GM21447 (cell line): Measurements from ENCODE around the gene SGIP1.
"Not testable (repeated sequence)": the region's sequence is repeated elsewhere in the genome, so short reads cannot be mapped to it uniquely, and the experiment has no call there.

ENCODE experiments used
- ATAC-seq: cut with Tn5 transposase; IDR thresholded peaks from one replicate; pipeline ENCODE4 v1.9.1; 2021; ENCODE audit not compliant: unreplicated experiment

The SGIP1 gene

GRCh38 chr1:66552287-66552686 is 18.3 kb downstream of the SGIP1 start:
- no peak for ATAC-seq

- ATAC-seq = no peak
Measured at GRCh38 chr1:66552829-66553228, 18.9 kb downstream of the SGIP1 start.

DNA sequence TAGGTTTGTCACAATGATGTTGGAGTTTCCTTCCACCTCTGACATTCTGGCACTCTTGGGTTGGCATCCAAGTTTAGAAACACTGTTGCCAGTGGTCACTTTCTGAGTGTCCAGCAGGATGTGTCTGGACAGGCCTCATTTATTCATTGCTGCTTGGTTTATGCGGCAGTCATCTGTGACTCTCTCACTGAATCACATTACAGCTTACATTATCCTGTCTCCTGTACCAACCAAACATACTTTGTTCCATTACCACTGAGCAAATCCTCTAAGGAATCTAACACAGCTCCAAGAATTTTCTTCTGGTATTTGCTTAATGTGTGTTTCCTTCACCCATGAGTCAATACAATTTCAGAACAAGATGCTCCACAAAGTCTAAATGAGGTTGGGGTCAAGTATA is 19.9 kb downstream of the SGIP1 start:
- no peak for ATAC-seq

DNA sequence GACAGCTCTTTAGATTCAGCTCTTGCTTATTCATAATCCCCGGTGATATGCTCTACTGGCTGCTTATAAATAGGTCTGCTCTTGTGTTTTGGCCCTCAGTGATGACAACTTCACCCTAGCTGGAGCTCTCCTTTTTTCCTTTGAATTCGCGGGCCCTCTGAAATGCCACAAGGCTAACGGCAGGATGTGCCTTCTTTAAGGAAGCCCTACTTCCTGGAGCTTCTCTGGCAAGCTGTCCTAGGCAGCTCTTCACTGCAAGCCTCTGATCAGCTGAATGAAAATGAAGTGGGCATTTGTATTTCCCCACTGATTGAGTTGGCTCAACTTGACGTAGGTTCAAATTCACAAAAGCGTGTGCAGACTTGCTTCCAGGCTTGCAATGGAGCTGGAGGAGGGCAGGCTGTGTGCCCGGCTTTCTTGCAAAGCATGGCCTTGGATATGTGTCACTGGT is 22.2 kb downstream of the SGIP1 start:
- no peak for ATAC-seq

DNA sequence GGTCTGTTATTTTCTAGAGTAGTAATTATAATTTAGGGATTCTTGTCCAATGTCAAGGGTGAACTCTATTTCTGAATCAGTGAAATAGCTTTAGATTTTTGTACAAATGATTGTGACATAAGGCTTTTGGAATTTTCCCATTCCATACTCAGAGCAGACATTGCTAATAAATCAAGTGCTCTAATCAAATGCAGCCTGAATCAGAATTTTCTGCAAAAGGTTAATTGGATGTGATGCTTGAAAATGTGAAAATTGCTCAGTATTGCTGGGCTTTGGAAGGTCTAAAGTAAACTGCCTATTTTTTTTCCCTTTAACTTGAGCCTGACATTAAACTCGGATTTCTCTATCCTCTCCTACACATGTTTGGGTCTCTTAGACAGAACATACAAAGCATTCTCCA is 23.2 kb downstream of the SGIP1 start:
- ATAC-seq = no peak

DNA sequence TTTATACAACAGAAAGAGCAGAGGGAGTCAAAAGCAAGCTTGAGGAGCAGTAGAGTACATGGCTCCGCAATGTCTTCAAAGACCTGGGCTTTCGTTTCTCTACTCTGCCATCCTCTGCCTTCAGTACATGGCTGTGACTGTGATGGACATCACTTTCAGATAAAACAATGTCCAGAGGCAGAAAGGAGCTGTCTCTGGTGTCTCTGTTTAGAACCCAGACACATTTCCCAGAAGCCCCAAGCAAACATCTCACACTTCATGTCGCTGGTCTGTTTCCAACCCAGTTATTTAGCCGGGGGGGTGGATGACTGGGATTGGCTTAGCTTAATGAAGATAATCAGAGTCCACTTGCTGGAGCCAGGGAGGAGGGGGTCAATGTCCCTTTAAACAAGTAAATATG is 25.6 kb downstream of the SGIP1 start:
- ATAC-seq = no peak

DNA sequence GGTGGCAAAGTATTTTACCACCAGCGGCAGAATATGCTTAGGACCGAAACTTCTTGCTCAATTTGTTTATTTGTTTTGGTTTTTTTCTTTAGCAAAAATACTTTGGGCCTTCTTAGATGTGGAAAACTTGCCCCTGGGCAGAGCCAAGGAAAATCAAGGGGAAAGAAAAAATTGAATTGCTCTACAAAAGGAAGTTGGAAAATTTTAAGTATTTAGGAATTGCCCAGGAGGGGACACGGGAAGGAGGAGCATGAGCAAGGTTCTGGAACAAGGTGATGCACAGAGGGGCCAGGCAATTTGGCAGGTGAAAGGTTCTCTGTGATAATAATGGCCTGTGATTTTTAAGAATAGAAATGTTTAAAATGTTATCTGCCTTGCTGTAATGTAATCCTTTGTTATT is 28.6 kb downstream of the SGIP1 start:
- no peak for ATAC-seq

GRCh38 chr1:66563094-66563800 is 29.3 kb downstream of the SGIP1 start:
- no peak for ATAC-seq

DNA sequence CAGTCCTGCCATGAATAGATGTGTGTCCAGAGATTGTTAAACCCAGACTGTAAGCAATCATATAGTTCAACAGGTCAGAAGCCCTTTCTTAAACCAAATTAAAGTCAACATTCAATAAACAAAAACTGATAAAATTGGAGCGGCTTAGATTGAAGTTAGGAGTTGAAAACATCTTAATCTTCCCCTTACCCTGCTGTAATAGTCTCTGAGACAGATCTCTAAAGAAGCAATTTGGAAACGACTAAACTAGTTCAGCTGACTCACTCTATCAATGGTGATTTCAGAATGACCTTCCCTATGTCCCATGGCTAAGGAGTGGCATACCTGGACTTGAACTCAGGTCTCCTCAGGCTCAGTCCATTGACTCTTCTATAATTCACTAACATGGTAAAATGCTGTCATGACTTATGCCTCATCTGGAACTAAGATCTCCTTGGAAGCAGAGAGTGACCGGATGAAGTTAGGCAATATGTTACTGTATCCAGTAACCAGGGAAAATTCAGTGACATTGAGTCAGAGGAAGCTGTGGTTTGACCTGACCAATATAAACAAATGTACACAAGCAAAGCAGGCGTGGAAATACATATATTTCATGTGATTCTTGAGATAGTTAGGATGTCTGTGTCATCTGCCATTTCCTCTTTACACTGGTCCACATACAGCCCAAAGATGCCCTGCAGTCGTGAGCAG is 30.1 kb downstream of the SGIP1 start:
- ATAC-seq = no peak

DNA sequence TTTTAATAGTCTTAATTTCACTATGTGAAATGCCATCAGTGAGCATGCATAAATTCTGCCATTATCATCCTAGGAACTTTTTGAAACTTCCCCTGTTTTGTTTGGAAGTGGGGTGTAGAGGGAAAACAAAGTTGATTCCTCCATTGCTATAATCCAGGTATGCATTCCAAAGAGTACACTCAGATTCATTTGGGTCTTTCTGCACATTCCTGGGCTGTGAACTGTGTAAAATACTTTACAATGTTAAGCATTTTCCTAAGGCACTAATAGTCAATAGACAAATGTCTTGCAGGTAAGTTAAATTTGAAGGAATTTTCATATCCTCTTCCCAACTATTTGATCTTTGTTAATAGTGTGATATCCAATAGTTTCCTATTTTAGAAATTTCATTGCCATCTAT is 36.2 kb downstream of the SGIP1 start:
- ATAC-seq = no peak

GRCh38 chr1:66571789-66572188 is 37.8 kb downstream of the SGIP1 start:
- no peak for ATAC-seq

- no peak for ATAC-seq
Measured at GRCh38 chr1:66575739-66576138, 41.8 kb downstream of the SGIP1 start.

DNA sequence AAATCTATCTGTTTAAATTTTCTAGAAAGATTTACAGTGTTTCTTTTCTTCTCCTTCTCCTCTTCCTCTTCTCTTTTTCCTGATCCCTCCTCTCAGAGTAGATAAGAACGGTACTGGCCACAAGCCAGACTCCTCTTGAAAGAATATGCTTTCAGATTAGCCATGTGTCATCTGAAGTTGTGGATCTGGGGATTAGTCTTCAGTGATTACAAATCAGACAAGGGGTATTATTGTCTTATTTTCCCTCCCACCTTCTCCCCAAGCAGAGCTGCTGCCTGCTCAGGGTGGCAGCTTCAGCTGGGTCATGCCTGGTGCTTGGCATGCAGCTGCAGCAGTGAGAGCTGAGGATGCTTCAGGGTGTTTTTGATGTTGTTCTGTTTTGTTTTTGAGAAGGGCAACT is 42.7 kb downstream of the SGIP1 start:
- no peak for ATAC-seq

- no peak for ATAC-seq
Measured at GRCh38 chr1:66578841-66579240, 44.9 kb downstream of the SGIP1 start.

DNA sequence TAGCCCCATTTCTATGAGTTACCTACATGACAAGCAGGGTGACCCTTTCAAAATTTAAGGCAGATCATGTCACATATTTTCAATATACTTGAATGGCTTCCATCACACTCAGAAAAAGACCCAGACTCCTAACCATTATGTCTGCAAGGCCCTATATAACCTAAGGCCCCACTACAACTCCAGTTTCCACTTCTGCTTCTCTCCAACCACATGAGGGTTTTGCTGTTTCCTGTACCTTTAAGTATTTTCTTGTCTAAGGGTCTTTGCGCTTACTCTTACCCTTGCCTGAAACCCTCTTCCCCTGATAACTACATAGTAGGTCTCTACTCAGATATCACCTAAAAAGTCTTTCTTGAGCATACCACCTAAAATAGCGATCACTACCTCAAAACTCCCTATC is 46.1 kb downstream of the SGIP1 start:
- ATAC-seq = no peak

GRCh38 chr1:66583021-66583420 is 49.1 kb downstream of the SGIP1 start:
- no peak for ATAC-seq

DNA sequence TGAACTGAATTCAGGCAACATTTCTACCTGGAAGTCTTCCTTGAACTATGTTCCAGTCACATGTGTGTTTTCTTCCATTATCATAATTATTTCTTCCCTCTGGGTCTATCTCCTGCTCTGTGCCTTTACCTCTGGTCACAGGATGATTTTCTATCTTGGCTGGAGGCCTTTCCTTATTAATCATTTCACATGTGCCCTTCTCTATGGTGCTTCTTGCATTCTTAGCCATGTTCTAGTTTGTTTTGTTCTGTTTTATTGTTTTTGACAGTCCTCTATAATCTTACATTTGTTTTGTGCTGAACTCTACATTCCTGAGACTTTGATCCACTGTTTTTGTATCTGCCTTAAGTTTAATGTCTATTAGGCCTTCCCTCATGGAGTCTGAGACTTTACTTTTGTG is 51.0 kb downstream of the SGIP1 start:
- no peak for ATAC-seq

DNA sequence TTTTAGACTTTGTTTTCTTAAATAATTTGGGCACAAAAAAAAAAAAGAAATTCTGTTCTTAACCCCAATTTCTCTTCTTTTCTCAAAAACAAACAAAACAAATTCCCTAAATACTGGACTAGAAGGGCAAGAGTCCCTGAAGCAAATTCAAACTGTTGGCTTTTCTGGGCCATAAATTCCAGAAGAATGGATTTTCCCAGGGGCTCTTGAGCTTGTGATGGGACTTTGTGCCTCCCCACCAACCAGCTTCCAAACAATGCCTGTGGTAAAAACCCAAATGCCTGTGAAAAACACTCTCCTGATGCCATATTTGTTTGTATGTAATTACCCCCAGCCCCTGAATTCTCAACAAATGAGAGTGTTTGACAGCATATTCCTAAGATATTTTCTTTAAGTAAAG is 55.4 kb downstream of the SGIP1 start:
- ATAC-seq = no peak

DNA sequence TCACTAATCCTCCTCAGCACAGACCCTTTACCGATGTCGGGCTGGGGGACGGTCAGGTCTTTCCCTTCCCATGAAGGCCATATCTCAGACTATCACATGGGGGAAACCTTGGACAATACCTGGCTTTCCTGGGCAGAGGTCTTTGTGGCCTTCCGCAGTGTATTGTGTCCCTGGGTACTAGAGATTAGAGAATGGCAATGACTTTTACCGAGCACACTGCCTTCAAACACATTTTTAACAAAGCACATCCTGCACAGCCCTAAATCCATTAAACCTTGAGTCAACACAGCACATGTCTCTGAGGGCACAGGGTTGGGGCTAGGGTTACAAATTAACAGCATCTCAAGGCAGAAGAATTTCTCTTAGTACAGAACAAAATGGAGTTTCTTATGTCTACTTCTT is 58.2 kb downstream of the SGIP1 start:
- ATAC-seq = not testable (repeated sequence)

- ATAC-seq = no peak
Measured at GRCh38 chr1:66596191-66596590, 62.2 kb downstream of the SGIP1 start.

- no peak for ATAC-seq
Measured at GRCh38 chr1:66597500-66597899, 63.5 kb downstream of the SGIP1 start.

- no peak for ATAC-seq
Measured at GRCh38 chr1:66598670-66599069, 64.7 kb downstream of the SGIP1 start.

DNA sequence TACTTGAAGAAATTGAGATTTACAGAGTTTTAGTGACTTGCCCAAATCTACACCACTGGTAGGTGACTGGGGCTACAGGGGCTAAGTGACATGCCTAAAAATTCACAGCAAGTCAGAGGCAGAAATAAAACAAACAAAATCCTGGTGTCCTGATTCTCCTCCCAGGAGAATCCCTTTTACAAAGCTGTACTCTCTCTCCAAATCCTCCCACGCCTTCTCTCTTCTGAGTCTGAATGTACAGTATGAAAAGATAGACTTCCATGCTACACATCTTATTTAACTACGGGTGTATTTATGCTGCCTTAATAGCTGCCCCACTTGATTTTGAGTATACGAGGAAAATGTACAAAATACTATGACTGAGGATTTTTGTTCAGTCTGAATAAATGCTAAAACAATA is 65.4 kb downstream of the SGIP1 start:
- ATAC-seq = no peak
